GM21786 (cell line): ENCODE results near the gene C10orf105.

Experiments used
- ATAC-seq: cut with Tn5 transposase; IDR thresholded peaks from one replicate; pipeline ENCODE4 v1.9.1; 2021; ENCODE audit not compliant: unreplicated experiment

Gene C10orf105, protein sequence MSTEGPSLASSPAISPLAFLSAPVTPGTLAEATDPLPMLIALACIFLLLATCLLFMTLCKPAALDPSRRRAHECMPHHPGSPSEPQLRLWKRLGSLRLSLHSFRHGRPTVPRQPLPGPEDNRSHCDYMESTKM

DNA sequence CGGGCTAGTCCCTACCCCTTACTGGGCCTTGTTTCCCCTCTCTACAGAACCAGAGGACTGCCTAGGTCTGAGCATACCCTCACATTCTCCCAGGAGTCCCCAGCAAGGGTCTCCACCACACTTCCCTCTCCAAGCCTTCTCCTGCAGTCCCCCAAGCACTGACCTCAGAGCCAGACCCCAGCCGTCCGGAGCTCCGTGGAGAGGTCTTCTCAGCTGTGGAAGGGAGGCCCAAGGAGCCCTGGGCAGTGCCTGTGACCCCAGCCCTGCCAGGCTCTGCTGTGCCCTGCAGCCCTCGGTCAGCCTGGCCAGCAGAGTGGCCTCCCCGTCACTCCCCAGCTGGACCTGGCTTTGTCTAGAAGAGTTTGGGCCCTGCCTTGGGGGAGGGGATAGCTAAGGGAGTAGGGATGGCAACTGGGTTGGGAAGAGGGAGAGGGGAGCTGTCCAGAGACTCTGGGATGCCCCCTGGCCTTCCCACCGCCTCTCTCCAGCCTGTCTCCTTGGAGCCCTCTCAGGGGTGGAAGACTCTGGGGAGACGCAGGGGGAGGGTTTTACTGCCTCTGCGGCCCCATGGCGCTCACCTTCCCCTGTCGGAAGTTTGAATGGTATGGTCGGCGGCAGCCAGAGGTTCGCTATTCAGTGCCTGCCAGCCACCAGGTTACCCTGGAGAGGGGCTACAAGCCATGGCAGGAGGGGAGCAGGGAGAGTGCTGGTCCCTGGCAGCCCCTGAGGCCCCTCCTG, at the start of gene C10orf105:
Gene C10orf105, minus strand, starts transcription at position 315 of the 738 bp plus-strand sequence. CDS start 3,441 bp downstream, outside the sequence.
- no peak for ATAC-seq

GRCh38 chr10:71767420-71768035, 48.0 kb upstream of the C10orf105 start:
- no peak for ATAC-seq

- no peak for ATAC-seq
These were observed 47.3 kb upstream of the C10orf105 start for GRCh38 chr10:71766717-71767419.

DNA sequence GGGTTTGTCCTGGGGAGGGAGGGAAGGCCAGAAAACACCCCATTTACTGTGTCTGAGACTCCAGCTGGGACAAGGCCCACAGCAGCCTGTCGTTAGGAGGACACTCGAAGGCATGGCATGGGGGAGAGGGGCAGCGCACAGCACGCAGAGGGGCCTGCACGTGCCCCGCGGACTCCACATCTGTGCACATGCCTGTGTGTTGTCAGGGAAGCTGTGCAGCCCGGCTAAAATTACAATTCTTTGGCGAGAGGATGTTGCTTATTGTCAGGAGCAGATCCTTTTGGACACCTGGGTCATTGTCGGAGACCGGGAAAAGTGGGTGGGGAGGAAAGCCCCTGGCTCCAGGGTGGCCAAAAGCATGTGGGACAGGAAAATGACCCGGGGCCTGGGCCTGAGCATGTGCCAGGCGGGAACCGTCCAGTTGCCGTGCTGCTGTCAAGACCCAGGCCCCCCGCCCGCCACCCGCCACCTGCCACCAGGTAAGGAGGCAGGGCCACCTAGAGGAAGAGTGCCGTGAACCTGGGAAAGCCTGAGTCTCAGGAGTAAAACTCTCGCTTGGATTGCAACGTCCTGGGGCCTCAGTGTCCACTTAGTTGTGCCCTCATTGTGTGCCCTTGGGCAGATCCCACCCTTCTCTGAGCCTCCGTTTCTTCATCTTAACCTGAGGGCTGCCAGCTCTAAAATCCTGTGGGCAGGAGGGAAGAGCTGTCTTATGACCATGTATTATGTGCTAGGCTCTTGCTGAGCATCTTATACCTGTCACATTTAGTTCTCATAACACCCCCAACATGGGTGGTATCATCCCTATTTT, 46.5 kb upstream of the C10orf105 start:
- no peak for ATAC-seq

- no peak for ATAC-seq
These were observed 45.8 kb upstream of the C10orf105 start for GRCh38 chr10:71765176-71765904.

DNA sequence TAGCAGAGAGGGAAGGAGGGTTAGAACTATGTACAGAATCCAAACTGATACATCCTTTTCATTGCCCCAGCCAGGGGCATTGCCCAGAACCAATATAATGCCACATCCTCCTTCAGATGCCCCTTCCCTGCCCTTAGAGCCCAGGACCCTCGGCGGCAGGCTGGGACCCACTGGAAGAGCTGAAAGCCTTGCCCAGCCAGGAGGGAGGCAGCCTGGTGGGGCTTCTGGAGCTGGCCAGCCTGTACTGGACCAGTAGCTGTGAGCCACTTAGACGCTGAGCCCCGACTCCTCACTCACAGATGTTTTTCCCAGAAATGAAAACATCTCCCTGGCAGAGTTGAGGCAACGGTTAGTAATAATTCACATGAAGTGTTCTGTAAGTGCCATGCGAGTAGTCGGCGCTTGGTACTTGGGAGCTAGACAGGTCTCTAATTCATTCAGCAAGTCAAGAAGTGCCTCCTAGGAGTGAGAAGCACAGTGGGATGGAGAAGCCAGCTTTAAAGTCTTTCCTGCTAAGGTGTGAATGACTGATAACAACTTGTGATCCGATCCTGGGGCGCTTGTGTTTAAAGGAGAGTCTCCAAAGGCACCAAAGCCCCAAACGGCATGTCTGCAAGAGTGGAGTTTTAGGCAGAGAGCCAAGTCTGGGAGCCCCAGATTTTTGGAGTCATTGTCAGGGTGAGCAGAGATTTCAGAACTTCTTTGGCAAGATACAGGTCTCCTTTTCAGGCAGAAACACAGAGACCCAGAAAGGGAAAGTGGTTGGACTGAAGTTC, 44.0 kb upstream of the C10orf105 start:
- no peak for ATAC-seq

- ATAC-seq, result no peak
These were observed 42.7 kb upstream of the C10orf105 start for GRCh38 chr10:71762324-71762723.

GRCh38 chr10:71761541-71762113, 42.0 kb upstream of the C10orf105 start:
- ATAC-seq, result no peak

- ATAC-seq, result no peak
These were observed 41.5 kb upstream of the C10orf105 start for GRCh38 chr10:71761105-71761511.

DNA sequence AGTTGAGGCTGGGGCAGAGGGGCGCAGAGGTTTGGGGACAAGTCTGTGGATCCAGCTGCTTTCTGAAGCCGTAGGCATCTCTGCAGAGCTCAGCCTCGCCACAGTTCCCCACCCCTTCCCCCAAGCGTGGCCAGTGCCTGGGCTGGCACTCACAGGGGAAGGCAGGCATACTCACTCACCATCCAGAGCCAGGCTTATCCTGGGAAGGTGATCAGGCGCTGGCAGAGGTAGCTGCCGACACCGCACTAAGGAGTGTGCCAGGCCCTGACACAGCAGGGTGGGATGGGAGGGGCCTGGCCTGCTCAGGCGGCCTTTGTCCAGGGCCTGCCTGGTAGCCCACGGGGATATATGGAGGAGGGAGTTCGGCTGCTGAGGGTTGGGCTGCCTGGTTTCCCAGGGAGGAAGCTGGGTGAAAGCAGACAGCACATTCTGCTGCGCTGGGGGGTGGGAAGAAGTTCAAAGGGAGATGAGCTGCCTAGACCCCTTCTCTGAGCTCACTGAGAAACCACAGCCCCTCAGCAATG, 37.9 kb upstream of the C10orf105 start:
- ATAC-seq, result no peak

- no peak for ATAC-seq
These were observed 37.0 kb upstream of the C10orf105 start for GRCh38 chr10:71756311-71757191.

DNA sequence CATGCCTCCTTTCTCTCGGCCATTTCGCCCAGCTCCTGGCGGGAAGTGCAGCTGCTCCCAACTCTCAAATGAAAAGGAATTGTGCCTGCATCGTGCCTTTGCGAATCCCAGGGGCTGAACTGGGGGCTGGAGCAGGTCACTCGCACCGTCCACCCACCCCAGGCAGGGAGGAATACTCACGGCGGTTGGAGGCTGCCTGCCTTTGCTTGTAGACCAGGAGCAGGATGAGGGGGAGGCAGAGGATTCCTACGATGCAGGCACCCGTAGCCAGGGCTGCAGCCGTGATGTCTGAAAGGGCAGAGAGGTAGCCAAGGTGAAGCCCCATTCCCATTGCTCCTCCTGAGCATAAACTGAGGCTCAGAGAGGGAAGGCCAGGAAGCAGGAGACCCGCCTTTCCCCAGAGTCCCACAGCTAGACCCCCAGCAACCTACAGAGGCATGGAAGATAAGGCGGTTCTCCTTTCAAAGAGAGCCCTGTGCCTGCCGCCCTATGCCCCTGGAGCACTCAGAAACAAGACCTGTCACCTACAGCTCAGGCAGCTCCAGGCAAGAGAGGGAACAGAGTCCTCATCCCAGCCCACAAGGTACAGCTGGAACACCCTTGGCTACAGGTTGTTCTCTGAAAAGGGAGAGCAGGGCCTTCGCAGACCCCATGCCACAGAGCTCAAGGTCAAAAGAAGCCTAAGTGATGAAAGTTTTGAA, 35.8 kb upstream of the C10orf105 start:
- ATAC-seq, result no peak

- no peak for ATAC-seq
These were observed 35.0 kb upstream of the C10orf105 start for GRCh38 chr10:71754562-71754961.

DNA sequence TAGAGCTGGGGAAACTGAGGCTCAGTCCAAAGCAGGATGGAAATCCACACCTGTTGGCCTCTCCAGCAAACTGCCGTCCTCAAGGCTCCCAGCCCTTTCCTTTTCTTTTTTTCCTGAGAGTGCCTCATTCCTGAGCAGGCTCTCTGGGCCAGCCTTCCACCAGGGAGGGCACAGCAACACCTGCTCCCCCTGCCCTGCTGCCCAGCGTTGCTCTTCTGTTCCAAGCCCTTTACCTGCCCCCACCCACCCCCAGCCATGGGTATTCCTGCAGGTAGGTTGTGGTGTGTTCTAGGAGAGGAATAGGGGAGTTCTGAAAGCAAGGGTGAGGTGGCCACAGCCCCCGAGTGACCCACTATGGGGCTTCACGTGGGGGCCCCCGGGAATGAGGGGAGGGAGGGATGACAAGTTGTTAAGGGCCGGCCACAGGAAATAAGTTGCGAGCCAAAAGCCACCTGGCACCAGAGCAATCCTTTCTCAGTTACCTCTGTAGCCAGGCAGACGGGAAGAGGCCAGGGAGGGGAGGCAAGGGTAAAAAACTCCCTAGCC, 34.5 kb upstream of the C10orf105 start:
- no peak for ATAC-seq

DNA sequence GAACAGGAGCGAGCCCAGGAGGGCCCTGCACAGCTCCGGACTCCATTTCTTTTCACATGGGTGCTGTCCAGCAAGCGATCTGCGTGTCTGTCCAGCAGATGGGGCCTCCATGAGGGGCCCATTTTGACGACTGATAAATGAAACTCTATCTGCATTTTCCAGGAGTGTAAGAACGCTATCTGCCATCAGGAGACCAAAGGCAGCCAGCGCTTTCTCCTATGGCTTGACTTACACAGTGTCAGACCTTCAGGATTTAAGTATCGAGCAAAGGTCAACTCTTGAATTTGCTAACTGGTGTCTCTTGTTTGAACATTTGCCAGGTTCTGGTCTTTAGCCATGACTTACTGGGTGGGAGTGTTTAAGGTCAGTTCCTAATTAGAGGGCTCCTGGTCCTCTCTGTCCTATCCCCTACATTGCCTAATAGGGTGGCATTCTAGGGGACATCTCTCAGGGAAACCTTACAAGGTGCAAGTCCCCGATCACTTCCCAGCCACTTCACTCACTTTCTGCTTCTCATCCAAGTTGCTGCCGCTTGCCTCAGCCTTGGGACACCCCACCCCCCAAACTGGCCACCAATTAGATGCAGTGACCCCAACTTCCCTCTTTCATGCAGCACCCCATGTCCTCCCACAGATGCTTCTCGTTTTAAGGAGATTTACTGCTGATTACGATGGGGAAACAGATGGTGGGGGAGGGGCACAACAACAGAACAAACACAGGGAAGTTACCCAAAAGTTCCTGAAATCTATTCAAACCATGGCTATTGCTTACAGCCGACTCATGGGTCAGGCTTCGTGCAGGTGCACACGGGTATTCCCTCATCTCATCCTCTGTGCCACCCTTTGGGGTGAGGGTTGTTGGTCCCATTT, 33.7 kb upstream of the C10orf105 start:
- no peak for ATAC-seq
